HL-60 (cell line): Measurements from ENCODE around the gene SHOC1.
A peak's percentile ranks its signal among the peaks of the same experiment; 100 is the strongest.

Experiments used
- DNase-seq, 2 experiments: peaks; one replicate each; pipeline ENCODE4 v3.0.0-alpha.2; 2010 to 2020; ENCODE audit warnings: low read depth in 1 of 2, low spot score in 1 of 2
- H3K27ac ChIP-seq: fragments of 250-450 bp; sonication (Bioruptor Pico); replicated peaks from 2 replicates; pipeline ENCODE4 v1.5.1; 2020; ENCODE audit warnings: mild to moderate bottlenecking, moderate library complexity
- H3K27me3 ChIP-seq: fragments of 250-450 bp; sonication (Bioruptor Pico); 2 replicates; pipeline ENCODE4 v1.5.1; 2021; ENCODE audit warnings: mild to moderate bottlenecking, moderate library complexity; ENCODE audit not compliant: insufficient read depth, poor library complexity, severe bottlenecking
- H3K4me3 ChIP-seq: replicated peaks from 2 replicates; pipeline ENCODE4 v1.5.1; 2011; ENCODE audit warnings: mild to moderate bottlenecking, control low read depth, low read length; ENCODE audit not compliant: insufficient read depth
- GABPA ChIP-seq: IDR thresholded peaks from 2 replicates; pipeline ENCODE4 v1.6.1; 2012; ENCODE audit warnings: low read depth
- POLR2AphosphoS5 ChIP-seq: IDR thresholded peaks from 2 replicates; pipeline ENCODE4 v1.6.1; 2012; ENCODE audit warnings: low read depth
- SPI1 ChIP-seq: IDR thresholded peaks from 2 replicates; pipeline ENCODE4 v1.6.1; 2012; ENCODE audit warnings: low read depth, mild to moderate bottlenecking, borderline replicate concordance
- TF ChIP-seq, protein P1 (sequence below): IDR thresholded peaks from 2 replicates; pipeline ENCODE4 v1.6.1; 2012; ENCODE audit warnings: low read depth; ENCODE audit not compliant: insufficient replicate concordance
- TF ChIP-seq, protein P2 (sequence below): IDR thresholded peaks from one replicate; pipeline ENCODE4 v1.5.1; 2011; ENCODE audit warnings: low read length, control low read depth, inconsistent platforms; ENCODE audit not compliant: insufficient read depth

SHOC1 gene

GRCh38 chr9:111840442-111840841 lies 45.7 kb upstream of the SHOC1 start:
- no peak for DNase-seq
- Histone ChIP-seq H3K4me3 (no peak overlapping the region), H3K27me3 (no peaks in the 10 kb centered on the region), H3K27ac (no peak overlapping the region)
- TF ChIP-seq GABPA (no peak), SPI1 (no peak), POLR2AphosphoS5 (no peak)
- TF ChIP-seq, protein P1, sequence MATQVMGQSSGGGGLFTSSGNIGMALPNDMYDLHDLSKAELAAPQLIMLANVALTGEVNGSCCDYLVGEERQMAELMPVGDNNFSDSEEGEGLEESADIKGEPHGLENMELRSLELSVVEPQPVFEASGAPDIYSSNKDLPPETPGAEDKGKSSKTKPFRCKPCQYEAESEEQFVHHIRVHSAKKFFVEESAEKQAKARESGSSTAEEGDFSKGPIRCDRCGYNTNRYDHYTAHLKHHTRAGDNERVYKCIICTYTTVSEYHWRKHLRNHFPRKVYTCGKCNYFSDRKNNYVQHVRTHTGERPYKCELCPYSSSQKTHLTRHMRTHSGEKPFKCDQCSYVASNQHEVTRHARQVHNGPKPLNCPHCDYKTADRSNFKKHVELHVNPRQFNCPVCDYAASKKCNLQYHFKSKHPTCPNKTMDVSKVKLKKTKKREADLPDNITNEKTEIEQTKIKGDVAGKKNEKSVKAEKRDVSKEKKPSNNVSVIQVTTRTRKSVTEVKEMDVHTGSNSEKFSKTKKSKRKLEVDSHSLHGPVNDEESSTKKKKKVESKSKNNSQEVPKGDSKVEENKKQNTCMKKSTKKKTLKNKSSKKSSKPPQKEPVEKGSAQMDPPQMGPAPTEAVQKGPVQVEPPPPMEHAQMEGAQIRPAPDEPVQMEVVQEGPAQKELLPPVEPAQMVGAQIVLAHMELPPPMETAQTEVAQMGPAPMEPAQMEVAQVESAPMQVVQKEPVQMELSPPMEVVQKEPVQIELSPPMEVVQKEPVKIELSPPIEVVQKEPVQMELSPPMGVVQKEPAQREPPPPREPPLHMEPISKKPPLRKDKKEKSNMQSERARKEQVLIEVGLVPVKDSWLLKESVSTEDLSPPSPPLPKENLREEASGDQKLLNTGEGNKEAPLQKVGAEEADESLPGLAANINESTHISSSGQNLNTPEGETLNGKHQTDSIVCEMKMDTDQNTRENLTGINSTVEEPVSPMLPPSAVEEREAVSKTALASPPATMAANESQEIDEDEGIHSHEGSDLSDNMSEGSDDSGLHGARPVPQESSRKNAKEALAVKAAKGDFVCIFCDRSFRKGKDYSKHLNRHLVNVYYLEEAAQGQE: no peak
- TF ChIP-seq, protein P2, sequence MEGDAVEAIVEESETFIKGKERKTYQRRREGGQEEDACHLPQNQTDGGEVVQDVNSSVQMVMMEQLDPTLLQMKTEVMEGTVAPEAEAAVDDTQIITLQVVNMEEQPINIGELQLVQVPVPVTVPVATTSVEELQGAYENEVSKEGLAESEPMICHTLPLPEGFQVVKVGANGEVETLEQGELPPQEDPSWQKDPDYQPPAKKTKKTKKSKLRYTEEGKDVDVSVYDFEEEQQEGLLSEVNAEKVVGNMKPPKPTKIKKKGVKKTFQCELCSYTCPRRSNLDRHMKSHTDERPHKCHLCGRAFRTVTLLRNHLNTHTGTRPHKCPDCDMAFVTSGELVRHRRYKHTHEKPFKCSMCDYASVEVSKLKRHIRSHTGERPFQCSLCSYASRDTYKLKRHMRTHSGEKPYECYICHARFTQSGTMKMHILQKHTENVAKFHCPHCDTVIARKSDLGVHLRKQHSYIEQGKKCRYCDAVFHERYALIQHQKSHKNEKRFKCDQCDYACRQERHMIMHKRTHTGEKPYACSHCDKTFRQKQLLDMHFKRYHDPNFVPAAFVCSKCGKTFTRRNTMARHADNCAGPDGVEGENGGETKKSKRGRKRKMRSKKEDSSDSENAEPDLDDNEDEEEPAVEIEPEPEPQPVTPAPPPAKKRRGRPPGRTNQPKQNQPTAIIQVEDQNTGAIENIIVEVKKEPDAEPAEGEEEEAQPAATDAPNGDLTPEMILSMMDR: no peak

GRCh38 chr9:111839987-111840386 lies 45.2 kb upstream of the SHOC1 start:
- Histone ChIP-seq H3K4me3 (no peak overlapping the region), H3K27ac (no peak overlapping the region), H3K27me3 (no peaks in the 10 kb centered on the region)
- TF ChIP-seq SPI1: no peak
- no peak for TF ChIP-seq POLR2AphosphoS5
- TF ChIP-seq, protein P1: no peak
- TF ChIP-seq, protein P2: no peak
- no peak for TF ChIP-seq GABPA
- no peak for DNase-seq

DNA sequence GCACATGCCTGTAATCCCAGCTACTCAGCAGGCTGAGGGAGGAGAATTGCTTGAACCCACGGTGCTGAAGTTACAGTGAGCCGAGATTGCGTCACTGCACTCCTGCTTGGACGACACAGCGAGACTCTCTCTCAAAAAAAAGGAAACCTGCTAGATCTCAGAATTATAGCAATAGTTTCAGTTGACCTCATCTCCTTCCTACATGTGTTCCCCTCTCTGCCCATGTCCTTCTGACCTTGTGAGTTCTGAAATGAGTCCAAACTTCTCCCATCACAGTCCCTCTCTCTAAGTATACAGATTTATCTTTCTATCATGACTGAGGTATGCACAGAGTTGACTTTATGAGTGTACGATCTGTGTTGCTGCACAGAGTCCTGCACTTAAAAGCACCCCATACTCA lies 44.6 kb upstream of the SHOC1 start:
- Histone ChIP-seq H3K27ac (no peak overlapping the region; the same call in 1 of the 2 replicates), H3K27me3 (no peaks in the 10 kb centered on the region), H3K4me3 (no peak overlapping the region)
- TF ChIP-seq, protein P1: no peak
- TF ChIP-seq, protein P2: no peak
- no peak for TF ChIP-seq SPI1
- peak in 1 of 2 experiments; percentile 41 for DNase-seq
